H1 (cell line): ENCODE results near the gene ENPP4. TPM values are rescaled to one million over a fixed set of nuclear protein-coding genes. Genes with fewer than 3 reads are reported as not detected.
"Not testable (repeated sequence)": the region's sequence is repeated elsewhere in the genome, so short reads cannot be mapped to it uniquely, and the experiment has no call there.

Experiments used
- CTCF ChIA-PET: fragments of 300-600 bp; sonication (Branson Sonifier 250); formaldehyde crosslinking; loops from one replicate; lab custom pipeline; 2021; ENCODE audit not compliant: partially characterized antibody; lab: Charles Lee
- POLR2A ChIA-PET: fragments of 300-600 bp; sonication (Branson Sonifier 250); formaldehyde crosslinking; loops from one replicate; lab custom pipeline; 2021; ENCODE audit warnings: inconsistent platforms; ENCODE audit not compliant: partially characterized antibody; lab: Charles Lee
- DNase-seq, 2 experiments: peaks; one replicate each; pipeline versions ENCODE4 v3.0.0 to v3.0.0-alpha.2; 2010 to 2022; ENCODE audit warnings: low spot score in 2 of 2, low read depth in 1 of 2, mixed read lengths in 1 of 2
- FAIRE-seq: peaks from 2 replicates; lab custom pipeline; 2011; peaks lifted over from hg19 to GRCh38; lab: Jason Lieb, UNC
- H2AFZ ChIP-seq: 2 replicates; pipeline ENCODE4 v1.8.1; 2012; ENCODE audit warnings: low read length, inconsistent platforms
- H2AK5ac ChIP-seq: 2 replicates; pipeline ENCODE4 v1.6.1; 2013; ENCODE audit warnings: low read depth, low read length
- H2BK120ac ChIP-seq: replicated peaks from 2 replicates; pipeline ENCODE3; 2013; ENCODE audit warnings: low read depth, low read length, inconsistent platforms
- H2BK12ac ChIP-seq: 2 replicates; pipeline ENCODE4 v1.6.1; 2013; ENCODE audit warnings: low read depth, low read length
- H2BK15ac ChIP-seq: 2 replicates; pipeline ENCODE4 v1.6.1; 2013; ENCODE audit warnings: low read length
- H2BK20ac ChIP-seq: 2 replicates; pipeline ENCODE4 v1.6.1; 2013; ENCODE audit warnings: low read length
- H2BK5ac ChIP-seq: 2 replicates; pipeline ENCODE4 v1.6.1; 2013; ENCODE audit warnings: low read depth, low read length
- H3K14ac ChIP-seq: 2 replicates; pipeline ENCODE4 v1.6.1; 2013; ENCODE audit warnings: inconsistent platforms; ENCODE audit not compliant: insufficient read length
- H3K18ac ChIP-seq: 2 replicates; pipeline ENCODE4 v1.6.1; 2013; ENCODE audit warnings: low read length; ENCODE audit errors: extremely low read depth
- H3K23ac ChIP-seq: 2 replicates; pipeline ENCODE4 v1.6.1; 2013; ENCODE audit warnings: inconsistent platforms; ENCODE audit not compliant: insufficient read length
- H3K23me2 ChIP-seq: 2 replicates; pipeline ENCODE4 v1.6.1; 2013; ENCODE audit warnings: low read depth, low read length
- H3K27ac ChIP-seq: 2 replicates; pipeline ENCODE4 v1.6.1; 2011; ENCODE audit warnings: low read depth, low read length, inconsistent platforms
- H3K27me3 ChIP-seq, 4 experiments: replicated peaks in 1 of 4; 1 replicate in 1 of 4; 2 replicates in 3 of 4; pipeline versions ENCODE4 v1.6.1 to v1.8.1; 2011 to 2013; ENCODE audit warnings: low read length in 3 of 4, mild to moderate bottlenecking in 3 of 4, inconsistent platforms in 2 of 4, mixed read lengths in 2 of 4, moderate library complexity in 1 of 4; ENCODE audit not compliant: control insufficient read depth in 3 of 4, insufficient read depth in 3 of 4; ENCODE audit errors: extremely low read depth in 1 of 4
- H3K36me3 ChIP-seq, 4 experiments: 2 replicates each; pipeline versions ENCODE4 v1.6.1 to v1.8.1; 2011 to 2013; ENCODE audit warnings: mild to moderate bottlenecking in 4 of 4, low read length in 3 of 4, moderate library complexity in 2 of 4, control low read depth in 1 of 4, inconsistent platforms in 1 of 4; ENCODE audit not compliant: insufficient read depth in 4 of 4, control insufficient read depth in 2 of 4
- H3K4ac ChIP-seq: replicated peaks from 2 replicates; pipeline ENCODE3; 2013; ENCODE audit warnings: low read length, low read depth, mixed read lengths, inconsistent platforms; ENCODE audit not compliant: insufficient read length
- H3K4me1 ChIP-seq, 4 experiments: replicated peaks in 1 of 4; 1 replicate in 1 of 4; 2 replicates in 3 of 4; pipeline versions ENCODE4 v1.6.1 to v1.8.1; 2011 to 2013; ENCODE audit warnings: low read length in 3 of 4, inconsistent platforms in 2 of 4, mixed read lengths in 1 of 4; ENCODE audit not compliant: insufficient read depth in 4 of 4, control insufficient read depth in 3 of 4
- H3K4me2 ChIP-seq, 2 experiments: 2 replicates each; pipeline versions ENCODE4 v1.6.1 to v1.8.1; 2011 to 2013; ENCODE audit warnings: low read depth in 2 of 2, low read length in 2 of 2, control low read depth in 1 of 2, inconsistent platforms in 1 of 2, mild to moderate bottlenecking in 1 of 2; ENCODE audit not compliant: insufficient read depth in 1 of 2
- H3K4me3 ChIP-seq, 4 experiments: fragments of 200-600, 300-600 bp in 1 of 4; sonication (generic), shearing (Covaris generic), sonication (Bioruptor Twin) in 1 of 4; 2 replicates each; pipeline versions ENCODE4 v1.5.1 to v1.8.1; 2011 to 2016; ENCODE audit warnings: low read length in 4 of 4, low read depth in 3 of 4, control low read depth in 2 of 4, inconsistent platforms in 2 of 4, mild to moderate bottlenecking in 2 of 4, mixed read lengths in 1 of 4, moderate library complexity in 1 of 4; ENCODE audit not compliant: insufficient read depth in 2 of 4; ENCODE audit errors: extremely low read depth in 1 of 4
- H3K56ac ChIP-seq: replicated peaks from 2 replicates; pipeline ENCODE3; 2013; ENCODE audit warnings: low read depth, mild to moderate bottlenecking, mixed read lengths, low read length, inconsistent platforms; ENCODE audit not compliant: insufficient read length
- H3K79me1 ChIP-seq: 2 replicates; pipeline ENCODE4 v1.6.1; 2013; ENCODE audit warnings: low read depth, low read length, control low read depth
- H3K79me2 ChIP-seq, 2 experiments: 2 replicates each; pipeline versions ENCODE4 v1.6.1 to v1.8.1; 2012 to 2013; ENCODE audit warnings: low read length in 2 of 2, mild to moderate bottlenecking in 2 of 2, inconsistent platforms in 1 of 2; ENCODE audit not compliant: insufficient read depth in 2 of 2, control insufficient read depth in 1 of 2
- H3K9ac ChIP-seq, 4 experiments: replicated peaks in 1 of 4; 1 replicate in 1 of 4; 2 replicates in 3 of 4; pipeline versions ENCODE4 v1.6.1 to v1.8.1; 2011 to 2013; ENCODE audit warnings: low read depth in 3 of 4, low read length in 3 of 4, control low read depth in 2 of 4, mild to moderate bottlenecking in 2 of 4, moderate library complexity in 2 of 4, inconsistent platforms in 1 of 4; ENCODE audit errors: extremely low read depth in 1 of 4
- H3K9me3 ChIP-seq, 2 experiments: 2 replicates each; pipeline versions ENCODE4 v1.6.1 to v1.8.1; 2012 to 2013; ENCODE audit warnings: mild to moderate bottlenecking in 2 of 2, moderate library complexity in 2 of 2, control low read depth in 1 of 2, inconsistent platforms in 1 of 2, low read depth in 1 of 2, low read length in 1 of 2, mixed read lengths in 1 of 2; ENCODE audit not compliant: insufficient read depth in 2 of 2
- H4K20me1 ChIP-seq, 2 experiments: replicated peaks in 1 of 2; 2 replicates each; pipeline versions ENCODE3 to v1.8.1; 2011 to 2013; ENCODE audit warnings: inconsistent platforms in 2 of 2, low read length in 2 of 2, mild to moderate bottlenecking in 1 of 2; ENCODE audit not compliant: insufficient read depth in 2 of 2, control insufficient read depth in 1 of 2
- H4K5ac ChIP-seq: 2 replicates; pipeline ENCODE4 v1.6.1; 2013; ENCODE audit warnings: low read length, low read depth, mixed read lengths, inconsistent platforms; ENCODE audit not compliant: insufficient read length
- H4K8ac ChIP-seq: 2 replicates; pipeline ENCODE4 v1.8.0; 2013; ENCODE audit warnings: mild to moderate bottlenecking, moderate library complexity, low read length, inconsistent platforms; ENCODE audit not compliant: insufficient read depth; ENCODE audit errors: extremely low read depth
- H4K91ac ChIP-seq: replicated peaks from 2 replicates; pipeline ENCODE3; 2013; ENCODE audit warnings: low read length, mixed read lengths, inconsistent platforms; ENCODE audit not compliant: insufficient read length
- WGBS, 2 experiments: shearing (Covaris generic) in 1 of 2; methylation state at CpG; one replicate each; pipeline versions ENCODE4 v1.1.6 to v1.1.7; 2013 to 2015; ENCODE audit warnings: low lambda C conversion rate in 2 of 2, mixed read lengths in 2 of 2, inconsistent platforms in 1 of 2, low coverage in 1 of 2, missing lambda C conversion rate in 1 of 2; ENCODE audit not compliant: insufficient replicate concordance in 2 of 2, insufficient coverage in 1 of 2, insufficient read length in 1 of 2; ENCODE audit errors: extremely low coverage in 1 of 2, missing lambda C conversion rate in 1 of 2; 5-methylcytosine and 5-hydroxymethylcytosine counted together
- polyA plus RNA-seq, 7 experiments: library from polyadenylated mRNA; depleted of rRNA in 3 of 7; stranded (reverse) in 5 of 7; unstranded in 2 of 7; fragments of >200 nt in 5 of 7; fragments of 200-250 nt in 2 of 7; gene quantifications; 1 replicate in 5 of 7; 2 replicates in 1 of 7; 4 replicates in 1 of 7; pipeline versions ENCODE4 v1.2.1 to v1.2.3, GENCODE V29; 2011 to 2013; ENCODE audit warnings: missing spikeins in 2 of 7, mixed read lengths in 2 of 7
- total RNA-seq: library from RNA; stranded (reverse); fragmentation: NEBNext Ultra II Directional; extraction: Animal tissue kit (Norgen Biotek cat#: 25700); gene quantifications from 2 replicates; pipeline ENCODE4 v1.2.1, GENCODE V29; 2021

ENPP4 gene
- total and polyA plus RNA-seq, 2 of the 8 experiments (the other 6 are each of a cell fraction or from before 2014, with no cell fraction given) = 2.0 to 4.4 TPM

GRCh38 chr6:46131291-46131690, 1.5 kb downstream of the ENPP4 start:
- H3K27me3 ChIP-seq, H3K79me1 ChIP-seq, H3K18ac ChIP-seq, H2BK12ac ChIP-seq, H2BK5ac ChIP-seq, H3K9me3 ChIP-seq, H3K4ac ChIP-seq, H2BK15ac ChIP-seq, H4K20me1 ChIP-seq, H3K4me1 ChIP-seq, H2BK20ac ChIP-seq, H3K27ac ChIP-seq, H4K5ac ChIP-seq, H4K91ac ChIP-seq, H4K8ac ChIP-seq, CTCF ChIA-PET, FAIRE-seq, H3K23ac ChIP-seq, H2AK5ac ChIP-seq, H3K14ac ChIP-seq, DNase-seq, H3K23me2 ChIP-seq, H3K4me2 ChIP-seq, H2BK120ac ChIP-seq, H3K36me3 ChIP-seq, H3K56ac ChIP-seq, POLR2A ChIA-PET, H3K79me2 ChIP-seq, H3K4me3 ChIP-seq, H2AFZ ChIP-seq, H3K9ac ChIP-seq: not testable (repeated sequence)
- 88% methylated on average over 1 of the region's 1 CpG; no CpG with 5 or more reads in 1 of the 2 experiments for WGBS, 2 experiments
